Measurements from ENCODE around the gene PLK2. TPM values are rescaled to one million over a fixed set of nuclear protein-coding genes. Genes with fewer than 3 reads are reported as not detected.

Gene PLK2
- total and polyA plus RNA-seq, 2 donors, result 13.0 to 24.6 TPM

- H3K27ac ChIP-seq (ENCODE audit: low read depth in 1 of 2, low read length in 1 of 2), result no peak overlapping the region
- no peak for DNase-seq (ENCODE audit: low read depth in 6 of 9, low spot score in 9 of 9)
- WGBS, result 94% methylated on average over 4 of the region's 4 CpGs
- H3K27me3 ChIP-seq (ENCODE audit: control insufficient read depth in 2 of 2, insufficient read depth in 1 of 2, low read length in 1 of 2), result no peaks in the 10 kb centered on the region
- no peaks in the 10 kb centered on the region for H3K4me1 ChIP-seq (ENCODE audit: control insufficient read depth in 2 of 2, insufficient read depth in 2 of 2, low read length in 2 of 2)
- H3K36me3 ChIP-seq (ENCODE audit: control insufficient read depth in 2 of 2, insufficient read depth in 2 of 2, low read length in 1 of 2), result no peaks in the 10 kb centered on the region
- no peaks in the 10 kb centered on the region for H3K9me3 ChIP-seq (ENCODE audit: control insufficient read depth in 2 of 2, insufficient read depth in 1 of 2, low read length in 1 of 2)
- H3K4me3 ChIP-seq (ENCODE audit: low read length in 2 of 2), result no peak overlapping the region
These were observed 24.6 kb upstream of the PLK2 start for GRCh38 chr5:58484505-58484904.

- no peak for DNase-seq (ENCODE audit: low read depth in 6 of 9, low spot score in 9 of 9)
- Histone ChIP-seq H3K36me3 (ENCODE audit: control insufficient read depth in 2 of 2, insufficient read depth in 2 of 2, low read length in 1 of 2) (no peaks in the 10 kb centered on the region), H3K4me3 (ENCODE audit: low read length in 2 of 2) (no peak overlapping the region), H3K9me3 (ENCODE audit: control insufficient read depth in 2 of 2, insufficient read depth in 1 of 2, low read length in 1 of 2) (no peaks in the 10 kb centered on the region), H3K27me3 (ENCODE audit: control insufficient read depth in 2 of 2, insufficient read depth in 1 of 2, low read length in 1 of 2) (no peaks in the 10 kb centered on the region), H3K4me1 (ENCODE audit: control insufficient read depth in 2 of 2, insufficient read depth in 2 of 2, low read length in 2 of 2) (no peaks in the 10 kb centered on the region), H3K27ac (ENCODE audit: low read depth in 1 of 2, low read length in 1 of 2) (no peak overlapping the region)
- WGBS, result 96% methylated on average over 1 of the region's 1 CpG
These were observed 22.6 kb upstream of the PLK2 start for GRCh38 chr5:58482536-58482935.

GRCh38 chr5:58481828-58482227, 21.9 kb upstream of the PLK2 start:
- Histone ChIP-seq H3K36me3 (ENCODE audit: control insufficient read depth in 2 of 2, insufficient read depth in 2 of 2, low read length in 1 of 2) (no peaks in the 10 kb centered on the region), H3K4me3 (ENCODE audit: low read length in 2 of 2) (no peak overlapping the region), H3K4me1 (ENCODE audit: control insufficient read depth in 2 of 2, insufficient read depth in 2 of 2, low read length in 2 of 2) (no peaks in the 10 kb centered on the region), H3K27me3 (ENCODE audit: control insufficient read depth in 2 of 2, insufficient read depth in 1 of 2, low read length in 1 of 2) (no peaks in the 10 kb centered on the region), H3K27ac (ENCODE audit: low read depth in 1 of 2, low read length in 1 of 2) (no peak overlapping the region), H3K9me3 (ENCODE audit: control insufficient read depth in 2 of 2, insufficient read depth in 1 of 2, low read length in 1 of 2) (no peaks in the 10 kb centered on the region)
- DNase-seq (ENCODE audit: low read depth in 6 of 9, low spot score in 9 of 9), result no peak
- WGBS, result 95% methylated on average over 6 of the region's 6 CpGs

GRCh38 chr5:58481066-58481676, 21.3 kb upstream of the PLK2 start:
- no peak for DNase-seq (ENCODE audit: low read depth in 6 of 9, low spot score in 9 of 9)
- H3K4me1 ChIP-seq (ENCODE audit: control insufficient read depth in 2 of 2, insufficient read depth in 2 of 2, low read length in 2 of 2), result no peaks in the 10 kb centered on the region

GRCh38 chr5:58477760-58478376, 18.0 kb upstream of the PLK2 start:
- Histone ChIP-seq H3K9me3 (ENCODE audit: control insufficient read depth in 2 of 2, insufficient read depth in 1 of 2, low read length in 1 of 2) (peaks cover 0 to 5% of the 10 kb centered on the region in 2 donors), H3K27me3 (ENCODE audit: control insufficient read depth in 2 of 2, insufficient read depth in 1 of 2, low read length in 1 of 2) (no peaks in the 10 kb centered on the region), H3K4me1 (ENCODE audit: control insufficient read depth in 2 of 2, insufficient read depth in 2 of 2, low read length in 2 of 2) (no peaks in the 10 kb centered on the region), H3K4me3 (ENCODE audit: low read length in 2 of 2) (no peak overlapping the region), H3K36me3 (ENCODE audit: control insufficient read depth in 2 of 2, insufficient read depth in 2 of 2, low read length in 1 of 2) (no peaks in the 10 kb centered on the region), H3K27ac (ENCODE audit: low read depth in 1 of 2, low read length in 1 of 2) (no peak overlapping the region)
- DNase-seq (ENCODE audit: low read depth in 6 of 9, low spot score in 9 of 9), result peak in 1 of 9 donors; percentile 40
- 22% methylated on average over 1 of the region's 1 CpG for WGBS

More at GRCh38 chr5:58481066-58481676, 21.3 kb upstream of the PLK2 start:
- Histone ChIP-seq H3K4me3 (ENCODE audit: low read length in 2 of 2) (no peak overlapping the region), H3K27me3 (ENCODE audit: control insufficient read depth in 2 of 2, insufficient read depth in 1 of 2, low read length in 1 of 2) (no peaks in the 10 kb centered on the region), H3K36me3 (ENCODE audit: control insufficient read depth in 2 of 2, insufficient read depth in 2 of 2, low read length in 1 of 2) (no peaks in the 10 kb centered on the region), H3K9me3 (ENCODE audit: control insufficient read depth in 2 of 2, insufficient read depth in 1 of 2, low read length in 1 of 2) (no peaks in the 10 kb centered on the region), H3K27ac (ENCODE audit: low read depth in 1 of 2, low read length in 1 of 2) (no peak overlapping the region)

- Histone ChIP-seq H3K27ac (ENCODE audit: low read depth in 1 of 2, low read length in 1 of 2) (no peak overlapping the region), H3K9me3 (ENCODE audit: control insufficient read depth in 2 of 2, insufficient read depth in 1 of 2, low read length in 1 of 2) (peaks cover 0 to 5% of the 10 kb centered on the region in 2 donors), H3K4me1 (ENCODE audit: control insufficient read depth in 2 of 2, insufficient read depth in 2 of 2, low read length in 2 of 2) (no peaks in the 10 kb centered on the region), H3K36me3 (ENCODE audit: control insufficient read depth in 2 of 2, insufficient read depth in 2 of 2, low read length in 1 of 2) (no peaks in the 10 kb centered on the region), H3K4me3 (ENCODE audit: low read length in 2 of 2) (no peak overlapping the region), H3K27me3 (ENCODE audit: control insufficient read depth in 2 of 2, insufficient read depth in 1 of 2, low read length in 1 of 2) (no peaks in the 10 kb centered on the region)
- DNase-seq (ENCODE audit: low read depth in 6 of 9, low spot score in 9 of 9), result no peak
- 93% methylated on average over 3 of the region's 3 CpGs for WGBS
These were observed 15.5 kb upstream of the PLK2 start for GRCh38 chr5:58475404-58475803.

GRCh38 chr5:58469896-58470295, 10.0 kb upstream of the PLK2 start:
- no peaks in the 10 kb centered on the region for H3K27me3 ChIP-seq (ENCODE audit: control insufficient read depth in 2 of 2, insufficient read depth in 1 of 2, low read length in 1 of 2)
- H3K36me3 ChIP-seq (ENCODE audit: control insufficient read depth in 2 of 2, insufficient read depth in 2 of 2, low read length in 1 of 2), result no peaks in the 10 kb centered on the region
- no peaks in the 10 kb centered on the region for H3K9me3 ChIP-seq (ENCODE audit: control insufficient read depth in 2 of 2, insufficient read depth in 1 of 2, low read length in 1 of 2)
- no peak overlapping the region for H3K4me3 ChIP-seq (ENCODE audit: low read length in 2 of 2)
- DNase-seq (ENCODE audit: low read depth in 6 of 9, low spot score in 9 of 9), result no peak
- H3K27ac ChIP-seq (ENCODE audit: low read depth in 1 of 2, low read length in 1 of 2), result no peak overlapping the region
- no peaks in the 10 kb centered on the region for H3K4me1 ChIP-seq (ENCODE audit: control insufficient read depth in 2 of 2, insufficient read depth in 2 of 2, low read length in 2 of 2)
- WGBS, result 40% methylated on average over 2 of the region's 2 CpGs

- no peak for DNase-seq (ENCODE audit: low read depth in 6 of 9, low spot score in 9 of 9)
- Histone ChIP-seq H3K4me1 (ENCODE audit: control insufficient read depth in 2 of 2, insufficient read depth in 2 of 2, low read length in 2 of 2) (no peaks in the 10 kb centered on the region), H3K9me3 (ENCODE audit: control insufficient read depth in 2 of 2, insufficient read depth in 1 of 2, low read length in 1 of 2) (no peaks in the 10 kb centered on the region), H3K27me3 (ENCODE audit: control insufficient read depth in 2 of 2, insufficient read depth in 1 of 2, low read length in 1 of 2) (no peaks in the 10 kb centered on the region), H3K27ac (ENCODE audit: low read depth in 1 of 2, low read length in 1 of 2) (no peak overlapping the region), H3K4me3 (ENCODE audit: low read length in 2 of 2) (no peak overlapping the region), H3K36me3 (ENCODE audit: control insufficient read depth in 2 of 2, insufficient read depth in 2 of 2, low read length in 1 of 2) (no peaks in the 10 kb centered on the region)
- WGBS, result 46% methylated on average over 4 of the region's 4 CpGs
These were observed 7.1 kb upstream of the PLK2 start for GRCh38 chr5:58466939-58467338.

- peaks cover 7 to 13% of the 10 kb centered on the region in 2 donors for H3K27me3 ChIP-seq (ENCODE audit: control insufficient read depth in 2 of 2, insufficient read depth in 1 of 2, low read length in 1 of 2)
- H3K27ac ChIP-seq (ENCODE audit: low read depth in 1 of 2, low read length in 1 of 2), result no peak overlapping the region
- DNase-seq (ENCODE audit: low read depth in 6 of 9, low spot score in 9 of 9), result peak in 7 of 9 donors; percentile 10 to 71 (median 44)
- no peaks in the 10 kb centered on the region for H3K36me3 ChIP-seq (ENCODE audit: control insufficient read depth in 2 of 2, insufficient read depth in 2 of 2, low read length in 1 of 2)
- peaks cover 5 to 7% of the 10 kb centered on the region in 2 donors for H3K4me1 ChIP-seq (ENCODE audit: control insufficient read depth in 2 of 2, insufficient read depth in 2 of 2, low read length in 2 of 2)
- WGBS, result 38% methylated on average over 4 of the region's 4 CpGs
- H3K4me3 ChIP-seq (ENCODE audit: low read length in 2 of 2), result no peak overlapping the region
- H3K9me3 ChIP-seq (ENCODE audit: control insufficient read depth in 2 of 2, insufficient read depth in 1 of 2, low read length in 1 of 2), result no peaks in the 10 kb centered on the region
These were observed 2.8 kb upstream of the PLK2 start for GRCh38 chr5:58462623-58463230.

Measured in thymus (tissue), 11 donors.